ENCODE data around the gene NECAB2. TPM values are rescaled to one million over a fixed set of nuclear protein-coding genes. Genes with fewer than 3 reads are reported as not detected.

The NECAB2 gene
- total and polyA plus RNA-seq, 2 of the 8 experiments (the other 6 are each of a cell fraction or from before 2014, with no cell fraction given), result 3.6 to 4.2 TPM

GRCh38 chr16:83960521-83961249, 7.4 kb upstream of the NECAB2 start:
- Histone ChIP-seq H3K4ac (replicated peaks; ENCODE audit: insufficient read length, low read depth, low read length) (no peak overlapping the region), H4K20me1 (replicated peaks in 1 of 2; ENCODE audit: control insufficient read depth in 1 of 2, insufficient read depth in 2 of 2, low read length in 2 of 2) (no peaks in the 10 kb centered on the region), H2BK5ac (ENCODE audit: low read depth, low read length) (no peak overlapping the region), H2BK120ac (replicated peaks; ENCODE audit: low read depth, low read length) (no peak overlapping the region), H3K9ac (replicated peaks in 1 of 4; ENCODE audit: extremely low read depth in 1 of 4, low read depth in 3 of 4, low read length in 3 of 4) (no peak overlapping the region), H3K79me2 (ENCODE audit: control insufficient read depth in 1 of 2, insufficient read depth in 2 of 2, low read length in 2 of 2) (no peaks in the 10 kb centered on the region), H3K23me2 (ENCODE audit: low read depth, low read length) (no peaks in the 10 kb centered on the region), H2AFZ (ENCODE audit: low read length) (no peak overlapping the region), H3K36me3 (ENCODE audit: control insufficient read depth in 2 of 4, insufficient read depth in 4 of 4, low read length in 3 of 4) (no peaks in the 10 kb centered on the region), H4K91ac (replicated peaks; ENCODE audit: insufficient read length, low read length) (no peak overlapping the region), H3K23ac (ENCODE audit: insufficient read length) (no peak overlapping the region), H3K79me1 (ENCODE audit: low read depth, low read length) (no peaks in the 10 kb centered on the region), H2BK12ac (ENCODE audit: low read depth, low read length) (no peak overlapping the region), H3K56ac (replicated peaks; ENCODE audit: insufficient read length, low read depth, low read length) (no peak overlapping the region), H3K14ac (ENCODE audit: insufficient read length) (no peak overlapping the region), H2AK5ac (ENCODE audit: low read depth, low read length) (no peak overlapping the region), H3K9me3 (ENCODE audit: insufficient read depth in 2 of 2, low read depth in 1 of 2, low read length in 1 of 2) (no peaks in the 10 kb centered on the region), H3K18ac (ENCODE audit: extremely low read depth, low read length) (no peak overlapping the region), H3K4me3 (ENCODE audit: extremely low read depth in 1 of 4, insufficient read depth in 2 of 4, low read depth in 3 of 4, low read length in 4 of 4) (no peak overlapping the region), H4K5ac (ENCODE audit: insufficient read length, low read depth, low read length) (no peak overlapping the region), H2BK20ac (ENCODE audit: low read length) (no peak overlapping the region), H2BK15ac (ENCODE audit: low read length) (no peak overlapping the region; the same call in 1 of the 2 replicates), H4K8ac (ENCODE audit: extremely low read depth, insufficient read depth, low read length) (no peak overlapping the region), H3K27ac (ENCODE audit: low read depth, low read length) (no peak overlapping the region), H3K4me2 (ENCODE audit: insufficient read depth in 1 of 2, low read depth in 2 of 2, low read length in 2 of 2) (no peak overlapping the region), H3K27me3 (replicated peaks in 1 of 4; ENCODE audit: control insufficient read depth in 3 of 4, extremely low read depth in 1 of 4, insufficient read depth in 3 of 4, low read length in 3 of 4) (no peaks in the 10 kb centered on the region), H3K4me1 (replicated peaks in 1 of 4; ENCODE audit: control insufficient read depth in 3 of 4, insufficient read depth in 4 of 4, low read length in 3 of 4) (no peaks in the 10 kb centered on the region; a peak in 1 of 7 replicates)
- FAIRE-seq (no peak), DNase-seq (ENCODE audit: low read depth in 1 of 2, low spot score in 2 of 2) (no peak)
- ChIA-PET POLR2A (ENCODE audit: partially characterized antibody) (interaction anchor here (0.9 kb wide), 1 partner anchor 105 kb away, joined by 3 read pairs; no protein-coding TSS in a partner anchor), CTCF (ENCODE audit: partially characterized antibody) (interaction anchor here (0.6 to 16.0 kb wide), 3 partner anchors 41 to 100 kb away, joined by 3 to 366 read pairs (median 267); partner anchors contain the start of gene SLC38A8)
- TF ChIP-seq TAF7 (optimal IDR thresholded peaks at IDR 0.05; ENCODE audit: borderline replicate concordance, low read depth, low read length), result no peak
- 92% methylated on average over 27 of the region's 29 CpGs; no CpG with 5 or more reads in 1 of the 2 experiments for WGBS, 2 experiments (ENCODE audit: extremely low coverage in 1 of 2, insufficient coverage in 1 of 2, insufficient read length in 1 of 2, insufficient replicate concordance in 2 of 2, low coverage in 1 of 2, low lambda C conversion rate in 2 of 2, missing lambda C conversion rate in 1 of 2)
